ENCODE results near the gene MRPS18B. TPM values are rescaled to one million over a fixed set of nuclear protein-coding genes. Genes with fewer than 3 reads are reported as not detected.

MRPS18B gene
- total RNA-seq, 3 donors from 2014 or later: 42.1 to 70.8 (median 52.4) TPM

DNA sequence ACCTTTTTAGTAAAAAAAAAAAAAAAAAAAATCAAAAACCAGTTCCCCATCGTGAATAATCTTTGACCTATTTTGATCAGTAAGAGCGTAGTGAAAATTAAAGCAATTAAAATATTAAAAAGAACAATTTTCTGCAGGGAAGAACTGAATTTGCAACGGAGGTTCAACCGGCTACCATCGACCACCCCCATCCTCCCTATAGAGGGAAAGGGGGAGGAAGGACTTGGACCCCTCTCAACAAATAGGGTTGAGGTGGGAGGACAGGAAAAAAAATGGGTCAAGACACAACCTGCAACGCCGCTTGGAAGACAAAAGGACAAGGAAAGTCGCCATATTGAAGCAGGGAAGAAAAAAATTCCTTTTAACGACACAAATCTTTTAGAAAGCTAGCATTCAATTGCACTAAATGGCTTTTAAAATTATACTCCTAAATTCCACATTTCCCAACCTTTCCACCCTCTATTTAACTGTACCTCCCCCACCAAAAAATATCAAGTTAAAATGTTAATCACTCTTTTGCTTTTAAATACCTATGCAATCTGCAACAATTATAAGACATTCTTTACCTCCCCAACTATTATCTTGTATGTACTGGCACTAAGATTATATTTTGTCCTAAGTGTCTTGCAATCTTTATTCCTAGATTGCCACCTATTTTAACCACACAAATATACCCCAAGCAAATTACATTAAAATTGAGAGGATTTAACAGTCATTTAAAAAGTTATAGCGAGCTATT is 2.3 kb upstream of the MRPS18B start:
- intact Hi-C loops (cut with DNase I; ENCODE audit: low total_unique reads): no loop called here
- no peak for DNase-seq (ENCODE audit: low spot score in 2 of 2)
- H3K27me3 ChIP-seq: no peaks in the 10 kb centered on the region
- peak overlapping the region; percentile 95 to 100 for H3K27ac ChIP-seq
- H3K9me3 ChIP-seq: no peaks in the 10 kb centered on the region
- no peaks in the 10 kb centered on the region for H3K36me3 ChIP-seq
- TF ChIP-seq POLR2A (IDR thresholded peaks at IDR 0.05) (no peak), POLR2AphosphoS5 (IDR thresholded peaks at IDR 0.05) (peak; percentile 0 to 66 (median 60))
- H3K4me1 ChIP-seq: peaks cover 0 to 18% of the 10 kb centered on the region in 2 donors
- H3K4me3 ChIP-seq: peak overlapping the region; percentile 82 to 91 (median 86)

DNA sequence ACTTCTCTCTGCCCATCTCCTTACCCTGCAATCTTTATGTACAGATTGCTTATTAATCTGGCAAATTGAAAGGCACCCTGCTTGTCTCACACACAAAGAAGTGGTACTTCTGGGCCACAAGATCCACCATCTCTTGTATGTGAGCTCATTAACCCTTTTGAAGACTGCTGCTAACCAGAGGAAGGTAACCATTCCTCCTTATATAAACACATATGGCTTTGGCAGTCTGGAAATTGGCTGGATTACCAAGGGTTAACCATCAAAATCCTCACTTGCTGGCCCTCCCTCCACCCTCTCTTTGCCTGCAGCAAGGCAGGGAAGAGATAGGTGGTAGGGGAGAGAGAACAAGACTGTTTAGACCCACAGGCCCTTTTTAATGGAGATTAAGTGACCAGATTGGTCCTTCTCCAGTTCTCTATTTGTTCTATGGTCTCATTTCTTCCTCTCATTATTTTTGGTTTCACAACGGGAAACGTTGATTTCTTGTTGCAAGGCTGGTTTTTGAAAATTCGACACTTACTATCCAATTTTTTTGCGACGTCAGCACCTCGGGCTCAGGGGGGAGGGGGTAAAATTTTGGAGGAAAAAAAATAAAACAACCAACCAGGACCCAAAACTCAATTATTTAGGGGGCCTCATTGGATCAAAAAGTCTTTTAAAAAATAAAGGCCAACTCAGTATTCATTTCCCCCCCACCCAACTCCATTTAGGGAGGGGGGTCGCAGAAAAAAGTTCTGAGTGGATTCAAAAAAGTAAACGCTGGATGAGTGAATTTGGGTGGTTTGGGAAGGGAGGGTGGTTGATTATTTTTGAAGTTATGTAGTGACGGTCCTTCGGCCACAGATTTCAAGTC is 1.5 kb upstream of the MRPS18B start:
- H3K4me3 ChIP-seq: peak overlapping the region; percentile 82 to 91 (median 86)
- peaks cover 0 to 18% of the 10 kb centered on the region in 2 donors for H3K4me1 ChIP-seq
- DNase-seq (ENCODE audit: low spot score in 2 of 2): peak in 1 of 2 donors; percentile 43
- peak; percentile 38 for TF ChIP-seq POLR2A (IDR thresholded peaks at IDR 0.05)
- TF ChIP-seq POLR2AphosphoS5 (IDR thresholded peaks at IDR 0.05): peak in 2 of 3 donors; percentile 65 to 79
- TF ChIP-seq, protein P1, sequence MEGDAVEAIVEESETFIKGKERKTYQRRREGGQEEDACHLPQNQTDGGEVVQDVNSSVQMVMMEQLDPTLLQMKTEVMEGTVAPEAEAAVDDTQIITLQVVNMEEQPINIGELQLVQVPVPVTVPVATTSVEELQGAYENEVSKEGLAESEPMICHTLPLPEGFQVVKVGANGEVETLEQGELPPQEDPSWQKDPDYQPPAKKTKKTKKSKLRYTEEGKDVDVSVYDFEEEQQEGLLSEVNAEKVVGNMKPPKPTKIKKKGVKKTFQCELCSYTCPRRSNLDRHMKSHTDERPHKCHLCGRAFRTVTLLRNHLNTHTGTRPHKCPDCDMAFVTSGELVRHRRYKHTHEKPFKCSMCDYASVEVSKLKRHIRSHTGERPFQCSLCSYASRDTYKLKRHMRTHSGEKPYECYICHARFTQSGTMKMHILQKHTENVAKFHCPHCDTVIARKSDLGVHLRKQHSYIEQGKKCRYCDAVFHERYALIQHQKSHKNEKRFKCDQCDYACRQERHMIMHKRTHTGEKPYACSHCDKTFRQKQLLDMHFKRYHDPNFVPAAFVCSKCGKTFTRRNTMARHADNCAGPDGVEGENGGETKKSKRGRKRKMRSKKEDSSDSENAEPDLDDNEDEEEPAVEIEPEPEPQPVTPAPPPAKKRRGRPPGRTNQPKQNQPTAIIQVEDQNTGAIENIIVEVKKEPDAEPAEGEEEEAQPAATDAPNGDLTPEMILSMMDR (IDR thresholded peaks at IDR 0.05): no peak
- no peaks in the 10 kb centered on the region for H3K27me3 ChIP-seq
- no peaks in the 10 kb centered on the region for H3K9me3 ChIP-seq
- H3K36me3 ChIP-seq: no peaks in the 10 kb centered on the region
- peak overlapping the region; percentile 95 to 100 for H3K27ac ChIP-seq
- intact Hi-C loops (cut with DNase I; ENCODE audit: low total_unique reads): no loop called here

DNA sequence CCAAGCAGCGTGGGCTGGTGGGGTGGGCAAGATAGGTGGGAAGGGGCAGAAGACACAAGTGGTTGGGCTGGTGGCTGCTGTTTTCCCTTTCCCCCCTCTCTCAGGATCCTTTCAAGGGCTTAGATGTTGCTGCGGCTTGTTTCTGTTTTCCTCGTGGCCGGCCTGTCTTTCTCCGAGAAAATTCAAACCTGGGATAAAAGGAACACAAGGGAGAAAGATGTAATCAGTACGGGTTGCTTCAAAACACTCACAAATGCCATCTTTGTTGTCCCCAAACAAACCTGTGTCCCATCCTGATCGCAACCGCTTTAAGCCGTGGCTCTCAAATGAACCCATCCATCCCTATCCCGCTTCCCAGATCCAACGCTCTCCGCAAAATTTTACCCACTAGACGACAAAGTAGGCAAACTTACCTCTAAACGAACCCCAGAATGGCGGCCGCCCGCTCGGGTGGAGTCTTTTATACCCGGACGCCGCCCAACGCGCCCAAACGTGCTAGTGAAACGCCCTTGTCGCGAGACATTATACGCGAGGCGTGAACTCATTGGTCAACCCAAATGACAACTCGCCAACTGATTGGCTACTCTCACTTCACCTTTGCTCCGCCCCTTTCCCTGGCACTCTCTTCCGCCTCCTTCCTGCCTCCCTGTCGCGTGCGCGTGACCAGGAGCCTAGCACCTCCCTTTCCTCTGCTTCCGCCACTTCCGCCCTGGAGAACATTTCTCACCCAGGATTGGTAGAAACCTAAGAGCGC is 652 bp upstream of the MRPS18B start, which contains the start of gene PPP1R10:
PPP1R10 (minus strand) TSS at position 433 of the 754 bp plus-strand sequence. CDS start 7,299 bp downstream, outside the sequence.
- H3K27ac ChIP-seq: peak within 1 kb of the TSS; percentile 95 to 100
- H3K4me3 ChIP-seq: peak within 1 kb of the TSS; percentile 82 to 91 (median 86)
- H3K27me3 ChIP-seq: no peaks in the 10 kb centered on the region
- peak; percentile 99 to 100 for DNase-seq (ENCODE audit: low spot score in 2 of 2)
- intact Hi-C loops (cut with DNase I; ENCODE audit: low total_unique reads): no loop called here
- peaks cover 0 to 14% of the 10 kb centered on the region in 2 donors for H3K4me1 ChIP-seq
- H3K36me3 ChIP-seq: no peaks in the 10 kb centered on the region
- TF ChIP-seq POLR2A (IDR thresholded peaks at IDR 0.05) (peak; percentile 100), POLR2AphosphoS5 (IDR thresholded peaks at IDR 0.05) (peak; percentile 100)
- TF ChIP-seq, protein P1 (IDR thresholded peaks at IDR 0.05): peak; percentile 17 to 29 (median 26)
- no peaks in the 10 kb centered on the region for H3K9me3 ChIP-seq

DNA sequence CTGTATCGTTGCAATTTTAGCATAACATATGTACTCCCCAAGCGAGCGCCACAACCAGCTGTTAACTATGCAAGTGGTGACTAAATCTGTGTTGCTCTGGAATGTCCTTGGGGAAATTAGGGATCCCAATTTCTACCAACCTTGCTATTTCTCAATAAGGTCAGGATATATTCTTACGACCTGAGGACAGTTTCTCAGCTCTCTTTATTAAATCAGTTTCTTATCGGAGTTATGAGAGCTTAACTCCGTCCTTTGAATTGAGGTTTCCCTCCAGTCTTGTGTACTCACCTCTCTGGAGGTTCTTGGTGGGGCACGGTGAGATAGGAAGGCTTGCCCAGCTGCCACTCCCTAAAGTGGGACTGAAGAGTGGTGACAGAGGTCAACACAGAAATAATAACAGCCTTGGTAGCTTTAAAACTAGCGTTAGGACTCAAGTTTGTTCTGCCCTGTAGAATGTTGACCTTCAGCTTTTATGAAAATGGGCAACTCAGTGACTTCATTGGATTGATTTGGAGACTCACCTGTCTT is 694 bp downstream of the MRPS18B start:
- Histone ChIP-seq H3K27me3 (no peaks in the 10 kb centered on the region), H3K4me3 (peak overlapping the region; percentile 54 to 86 (median 82)), H3K4me1 (peaks cover 0 to 6% of the 10 kb centered on the region in 2 donors), H3K9me3 (no peaks in the 10 kb centered on the region), H3K27ac (peak overlapping the region; percentile 95 to 100), H3K36me3 (no peaks in the 10 kb centered on the region)
- no peak for TF ChIP-seq POLR2A (IDR thresholded peaks at IDR 0.05)
- TF ChIP-seq, protein P1 (IDR thresholded peaks at IDR 0.05): no peak
- TF ChIP-seq POLR2AphosphoS5 (IDR thresholded peaks at IDR 0.05): no peak
- intact Hi-C loops (cut with DNase I; ENCODE audit: low total_unique reads): no loop called here
- no peak for DNase-seq (ENCODE audit: low spot score in 2 of 2)

DNA sequence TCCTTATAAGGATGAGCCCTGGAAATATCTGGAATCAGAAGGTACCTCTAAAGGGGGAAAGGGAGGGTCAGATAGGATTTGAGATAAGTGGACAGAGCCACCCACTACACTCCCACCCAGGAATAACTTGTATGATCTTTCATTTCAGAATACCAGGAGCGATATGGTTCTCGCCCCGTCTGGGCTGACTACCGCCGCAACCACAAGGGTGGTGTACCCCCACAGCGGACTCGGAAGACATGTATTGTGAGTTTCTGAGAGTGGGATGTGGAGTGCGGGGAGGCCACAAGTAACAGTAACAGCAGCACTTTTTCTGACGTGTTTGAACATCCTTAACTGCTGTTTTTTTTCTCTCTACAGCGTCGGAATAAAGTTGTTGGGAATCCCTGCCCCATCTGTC is 1.9 kb downstream of the MRPS18B start:
- TF ChIP-seq, protein P1 (IDR thresholded peaks at IDR 0.05): no peak
- TF ChIP-seq POLR2AphosphoS5 (IDR thresholded peaks at IDR 0.05) (no peak), POLR2A (IDR thresholded peaks at IDR 0.05) (no peak)
- intact Hi-C loops (cut with DNase I; ENCODE audit: low total_unique reads): no loop called here
- Histone ChIP-seq H3K4me1 (peaks cover 0 to 6% of the 10 kb centered on the region in 2 donors), H3K27ac (peak overlapping the region in 1 of 2 donors; percentile 100), H3K9me3 (no peaks in the 10 kb centered on the region), H3K4me3 (no peak overlapping the region), H3K27me3 (no peaks in the 10 kb centered on the region), H3K36me3 (no peaks in the 10 kb centered on the region)
- DNase-seq (ENCODE audit: low spot score in 2 of 2): no peak
